IMR-90 (cell line): ENCODE results near the gene KIAA1328. TPM values are rescaled to one million over a fixed set of nuclear protein-coding genes. Genes with fewer than 3 reads are reported as not detected.
A peak's percentile ranks its signal among the peaks of the same experiment; 100 is the strongest.

ENCODE experiments used
- ATAC-seq: fragments of 200-7000 bp; cut with Tn5 transposase; 2 replicates; pipeline ENCODE4 v1.9.1; 2020; ENCODE audit warnings: low read depth, mild to moderate bottlenecking, moderate library complexity
- BruUV-seq: library from RNA; stranded (reverse); fragments of 400-500 nt; replicated peaks from 2 replicates; lab custom pipeline; 2021; lab: Mats Ljungman, UMichigan
- CTCF ChIA-PET: fragments of 300-600 bp; formaldehyde crosslinking; extraction: SDS; loops from one replicate; lab custom pipeline; 2021; ENCODE audit warnings: antibody characterized with exemption; lab: Yijun Ruan, JAX
- POLR2A ChIA-PET: fragments of 300-600 bp; sonication (Branson Sonifier 250); formaldehyde crosslinking; loops from one replicate; lab custom pipeline; 2022; ENCODE audit warnings: antibody characterized with exemption; ENCODE audit not compliant: unreplicated experiment; lab: Charles Lee
- DNase-seq: peaks from one replicate; pipeline ENCODE4 v3.0.0; 2013
- H2AFZ ChIP-seq: replicated peaks from 2 replicates; pipeline ENCODE3; 2013; ENCODE audit warnings: low read length, mild to moderate bottlenecking; ENCODE audit not compliant: poor library complexity
- H2AK5ac ChIP-seq: 2 replicates; pipeline ENCODE4 v1.6.1; 2013; ENCODE audit warnings: low read depth, low read length, inconsistent platforms
- H2AK9ac ChIP-seq: replicated peaks from 2 replicates; pipeline ENCODE3; 2013; ENCODE audit warnings: mild to moderate bottlenecking, low read depth, low read length, moderate library complexity; ENCODE audit not compliant: poor library complexity
- H2BK120ac ChIP-seq: 2 replicates; pipeline ENCODE4 v1.6.1; 2013; ENCODE audit warnings: low read depth, low read length, inconsistent platforms
- H2BK15ac ChIP-seq: 3 replicates; pipeline ENCODE4 v1.6.1; 2013; ENCODE audit warnings: low read depth, low read length, inconsistent platforms
- H2BK20ac ChIP-seq: 2 replicates; pipeline ENCODE4 v1.6.1; 2013; ENCODE audit warnings: low read depth, mild to moderate bottlenecking, inconsistent platforms, low read length, moderate library complexity
- H2BK5ac ChIP-seq: 2 replicates; pipeline ENCODE4 v1.6.1; 2013; ENCODE audit warnings: mild to moderate bottlenecking, low read depth, low read length, inconsistent platforms; ENCODE audit not compliant: poor library complexity, severe bottlenecking
- H3K14ac ChIP-seq: replicated peaks from 2 replicates; pipeline ENCODE4 v1.6.1; 2013; ENCODE audit warnings: low read depth, low read length, inconsistent platforms
- H3K18ac ChIP-seq: 2 replicates; pipeline ENCODE4 v1.6.1; 2013; ENCODE audit warnings: low read depth, low read length, control low read depth
- H3K23ac ChIP-seq: 2 replicates; pipeline ENCODE4 v1.6.1; 2013; ENCODE audit warnings: low read depth, low read length, inconsistent platforms
- H3K27ac ChIP-seq: 2 replicates; pipeline ENCODE4 v1.5.1; 2013; ENCODE audit warnings: mild to moderate bottlenecking, control low read depth, low read length; ENCODE audit not compliant: insufficient read depth
- H3K27me3 ChIP-seq: 2 replicates; pipeline ENCODE4 v1.6.1; 2013; ENCODE audit warnings: low read length; ENCODE audit not compliant: control insufficient read depth, insufficient read depth
- H3K36me3 ChIP-seq: 2 replicates; pipeline ENCODE4 v1.6.1; 2013; ENCODE audit warnings: low read length, mixed read lengths; ENCODE audit not compliant: control insufficient read depth, insufficient read depth
- H3K4ac ChIP-seq: 2 replicates; pipeline ENCODE4 v1.6.1; 2013; ENCODE audit warnings: low read depth, low read length, inconsistent platforms
- H3K4me1 ChIP-seq: 2 replicates; pipeline ENCODE4 v1.6.1; 2013; ENCODE audit warnings: low read length, mixed read lengths; ENCODE audit not compliant: control insufficient read depth, insufficient read depth
- H3K4me2 ChIP-seq: 2 replicates; pipeline ENCODE4 v1.6.1; 2013; ENCODE audit warnings: low read depth, mild to moderate bottlenecking, control low read depth, low read length, moderate library complexity
- H3K4me3 ChIP-seq: 2 replicates; pipeline ENCODE4 v1.5.1; 2013; ENCODE audit warnings: low read depth, mild to moderate bottlenecking, control low read depth, low read length, moderate library complexity; ENCODE audit not compliant: insufficient read depth
- H3K56ac ChIP-seq: 2 replicates; pipeline ENCODE4 v1.6.1; 2013; ENCODE audit warnings: low read length, inconsistent platforms; ENCODE audit not compliant: insufficient read depth; ENCODE audit errors: extremely low read depth
- H3K79me1 ChIP-seq, 2 experiments: 2 replicates each; pipeline ENCODE4 v1.6.1; 2013; ENCODE audit warnings: low read length in 2 of 2, inconsistent platforms in 1 of 2, low read depth in 1 of 2
- H3K9ac ChIP-seq: 2 replicates; pipeline ENCODE4 v1.6.1; 2013; ENCODE audit warnings: low read depth, low read length, control low read depth
- H3K9me1 ChIP-seq: 2 replicates; pipeline ENCODE4 v1.6.1; 2013; ENCODE audit warnings: low read length, inconsistent platforms; ENCODE audit not compliant: insufficient read depth
- H3K9me3 ChIP-seq: 2 replicates; pipeline ENCODE4 v1.6.1; 2013; ENCODE audit warnings: low read length; ENCODE audit not compliant: control insufficient read depth, insufficient read depth
- H4K20me1 ChIP-seq: 2 replicates; pipeline ENCODE4 v1.6.1; 2013; ENCODE audit warnings: low read length, inconsistent platforms; ENCODE audit not compliant: insufficient read depth
- H4K5ac ChIP-seq: 2 replicates; pipeline ENCODE4 v1.6.1; 2013; ENCODE audit warnings: mild to moderate bottlenecking, low read depth, low read length, control low read depth
- H4K8ac ChIP-seq, 2 experiments: 2 replicates each; pipeline ENCODE4 v1.6.1; 2013; ENCODE audit warnings: low read depth in 2 of 2, low read length in 2 of 2, control low read depth in 1 of 2, inconsistent platforms in 1 of 2
- H4K91ac ChIP-seq: 2 replicates; pipeline ENCODE4 v1.6.1; 2013; ENCODE audit warnings: low read depth, low read length, inconsistent platforms; ENCODE audit not compliant: insufficient read depth
- CEBPB ChIP-seq: IDR thresholded peaks from 2 replicates; pipeline ENCODE4 v1.6.1; 2012; ENCODE audit warnings: low read depth, low read length, improper control_type of control experiment
- FOS ChIP-seq: fragments of 150-350 bp; IDR thresholded peaks from 2 replicates; pipeline ENCODE4 v1.6.1; 2016; ENCODE audit warnings: low read depth, low read length
- MXI1 ChIP-seq: IDR thresholded peaks from 2 replicates; pipeline ENCODE4 v1.6.1; 2012; ENCODE audit warnings: low read depth, mild to moderate bottlenecking, low read length, moderate library complexity, borderline replicate concordance
- POLR2A ChIP-seq: IDR thresholded peaks from 2 replicates; pipeline ENCODE4 v1.6.1; 2012; ENCODE audit warnings: mild to moderate bottlenecking, low read depth, low read length
- RFX5 ChIP-seq: IDR thresholded peaks from 2 replicates; pipeline ENCODE4 v1.8.0; 2012; ENCODE audit warnings: low read depth, mild to moderate bottlenecking, low read length, moderate library complexity
- dilution Hi-C: fragments of 300-500 bp; cut with HindIII; formaldehyde crosslinking; loops from one replicate; pipeline ENCODE4 v1.14.3; 2018; ENCODE audit warnings: low sequenced_read_pairs; ENCODE audit not compliant: unreplicated experiment
- in situ Hi-C: fragments of 300-500 bp; cut with MboI; formaldehyde crosslinking; loops from 3 replicates; pipeline ENCODE4 v1.14.3; 2019; ENCODE audit warnings: low sequenced_read_pairs, inconsistent platforms, mixed read lengths
- intact Hi-C: fragments of 100-400 bp; cut with micrococcal nuclease; formaldehyde crosslinking; loops from 2 replicates; pipeline ENCODE4 v1.10.0; 2022
- polyA plus RNA-seq, 3 experiments: library from polyadenylated mRNA; depleted of rRNA; stranded (reverse); fragments of >200 nt; gene quantifications; 2 replicates each; pipeline ENCODE4 v1.2.3, GENCODE V29; 2012; ENCODE audit warnings: low replicate concordance in 1 of 3
- total RNA-seq: library from RNA; depleted of rRNA; stranded (reverse); fragments of >200 nt; gene quantifications from 2 replicates; pipeline ENCODE4 v1.2.3, GENCODE V29; 2012

The KIAA1328 gene
- total and polyA plus RNA-seq, 2 of the 4 experiments (the other 2 are of a cell fraction) = 2.4 to 7.0 TPM

DNA sequence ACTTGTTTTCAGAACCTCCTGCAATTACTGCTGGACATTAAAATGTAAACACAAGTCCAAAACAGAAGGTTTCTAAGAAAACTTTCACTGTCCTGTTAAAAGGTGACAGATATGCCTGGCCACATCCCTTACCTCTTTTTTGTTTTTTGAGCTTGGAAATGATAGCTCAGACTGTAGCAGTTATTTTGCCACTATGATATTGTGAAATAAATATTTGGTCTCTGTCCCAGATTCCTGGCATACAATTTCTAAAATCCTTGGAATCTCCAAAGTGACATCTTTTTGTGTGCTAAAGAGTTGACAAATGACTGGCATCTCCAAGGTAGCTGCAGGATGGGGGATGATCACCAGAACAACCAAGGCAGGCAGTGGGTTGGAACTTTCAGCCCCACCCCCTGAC is 17.0 kb upstream of the KIAA1328 start:
- Histone ChIP-seq H3K9ac (no peak overlapping the region), H2BK120ac (no peak overlapping the region; the same call in 1 of the 2 replicates), H2AFZ (no peak overlapping the region), H4K91ac (no peak overlapping the region), H3K4me1 (peaks cover 17% of the 10 kb centered on the region), H3K27me3 (no peaks in the 10 kb centered on the region), H4K8ac (peak overlapping the region in 1 of 2 experiments; percentile 3; a peak in 1 of 4 replicates), H3K27ac (no peak overlapping the region), H2BK15ac (no peak overlapping the region), H3K4me2 (peak overlapping the region; percentile 32; the same call in 1 of the 2 replicates), H3K14ac (no peak overlapping the region), H2AK5ac (no peak overlapping the region), H2BK5ac (peak overlapping the region; percentile 11), H3K4me3 (no peak overlapping the region), H2BK20ac (no peak overlapping the region), H3K36me3 (peaks cover 14% of the 10 kb centered on the region), H3K9me1 (peaks cover 7% of the 10 kb centered on the region), H3K9me3 (no peaks in the 10 kb centered on the region), H3K56ac (no peak overlapping the region), H4K5ac (no peak overlapping the region), H3K4ac (no peak overlapping the region), H3K23ac (no peak overlapping the region), H3K18ac (no peak overlapping the region), H3K79me1 (peaks cover 12 to 28% of the 10 kb centered on the region in 2 experiments), H4K20me1 (peaks cover 2% of the 10 kb centered on the region; the same call in 1 of the 2 replicates), H2AK9ac (no peak overlapping the region)
- BruUV-seq = no TSS peak
- no peak for ATAC-seq
- ChIA-PET POLR2A (no interaction called here), CTCF (no interaction called here)
- dilution Hi-C loops = no loop called here
- DNase-seq = no peak
- intact Hi-C loops = no loop called here
- in situ Hi-C loops = no loop called here
- TF ChIP-seq MXI1 = no peak
- peak; percentile 47; the same call in 1 of the 2 replicates for TF ChIP-seq CEBPB
- no peak for TF ChIP-seq POLR2A
- TF ChIP-seq FOS = no peak
- TF ChIP-seq RFX5 = no peak
